IMR-90 (cell line): ENCODE measurements around the gene KIF6. TPM values are rescaled to one million over a fixed set of nuclear protein-coding genes. Genes with fewer than 3 reads are reported as not detected.

Experiments used
- ATAC-seq: fragments of 200-7000 bp; cut with Tn5 transposase; 2 replicates; pipeline ENCODE4 v1.9.1; 2020; ENCODE audit warnings: low read depth, mild to moderate bottlenecking, moderate library complexity
- BruUV-seq: library from RNA; stranded (reverse); fragments of 400-500 nt; replicated peaks from 2 replicates; lab custom pipeline; 2021; lab: Mats Ljungman, UMichigan
- CTCF ChIA-PET: fragments of 300-600 bp; formaldehyde crosslinking; extraction: SDS; loops from one replicate; lab custom pipeline; 2021; ENCODE audit warnings: antibody characterized with exemption; lab: Yijun Ruan, JAX
- POLR2A ChIA-PET: fragments of 300-600 bp; sonication (Branson Sonifier 250); formaldehyde crosslinking; loops from one replicate; lab custom pipeline; 2022; ENCODE audit warnings: antibody characterized with exemption; ENCODE audit not compliant: unreplicated experiment; lab: Charles Lee
- DNase-seq: peaks from one replicate; pipeline ENCODE4 v3.0.0; 2013
- H2AFZ ChIP-seq: replicated peaks from 2 replicates; pipeline ENCODE3; 2013; ENCODE audit warnings: low read length, mild to moderate bottlenecking; ENCODE audit not compliant: poor library complexity
- H2AK5ac ChIP-seq: 2 replicates; pipeline ENCODE4 v1.6.1; 2013; ENCODE audit warnings: low read depth, low read length, inconsistent platforms
- H2AK9ac ChIP-seq: replicated peaks from 2 replicates; pipeline ENCODE3; 2013; ENCODE audit warnings: mild to moderate bottlenecking, low read depth, low read length, moderate library complexity; ENCODE audit not compliant: poor library complexity
- H2BK120ac ChIP-seq: 2 replicates; pipeline ENCODE4 v1.6.1; 2013; ENCODE audit warnings: low read depth, low read length, inconsistent platforms
- H2BK15ac ChIP-seq: 3 replicates; pipeline ENCODE4 v1.6.1; 2013; ENCODE audit warnings: low read depth, low read length, inconsistent platforms
- H2BK20ac ChIP-seq: 2 replicates; pipeline ENCODE4 v1.6.1; 2013; ENCODE audit warnings: low read depth, mild to moderate bottlenecking, inconsistent platforms, low read length, moderate library complexity
- H2BK5ac ChIP-seq: 2 replicates; pipeline ENCODE4 v1.6.1; 2013; ENCODE audit warnings: mild to moderate bottlenecking, low read depth, low read length, inconsistent platforms; ENCODE audit not compliant: poor library complexity, severe bottlenecking
- H3K14ac ChIP-seq: replicated peaks from 2 replicates; pipeline ENCODE4 v1.6.1; 2013; ENCODE audit warnings: low read depth, low read length, inconsistent platforms
- H3K18ac ChIP-seq: 2 replicates; pipeline ENCODE4 v1.6.1; 2013; ENCODE audit warnings: low read depth, low read length, control low read depth
- H3K23ac ChIP-seq: 2 replicates; pipeline ENCODE4 v1.6.1; 2013; ENCODE audit warnings: low read depth, low read length, inconsistent platforms
- H3K27ac ChIP-seq: 2 replicates; pipeline ENCODE4 v1.5.1; 2013; ENCODE audit warnings: mild to moderate bottlenecking, control low read depth, low read length; ENCODE audit not compliant: insufficient read depth
- H3K27me3 ChIP-seq: 2 replicates; pipeline ENCODE4 v1.6.1; 2013; ENCODE audit warnings: low read length; ENCODE audit not compliant: control insufficient read depth, insufficient read depth
- H3K36me3 ChIP-seq: 2 replicates; pipeline ENCODE4 v1.6.1; 2013; ENCODE audit warnings: low read length, mixed read lengths; ENCODE audit not compliant: control insufficient read depth, insufficient read depth
- H3K4ac ChIP-seq: 2 replicates; pipeline ENCODE4 v1.6.1; 2013; ENCODE audit warnings: low read depth, low read length, inconsistent platforms
- H3K4me1 ChIP-seq: 2 replicates; pipeline ENCODE4 v1.6.1; 2013; ENCODE audit warnings: low read length, mixed read lengths; ENCODE audit not compliant: control insufficient read depth, insufficient read depth
- H3K4me2 ChIP-seq: 2 replicates; pipeline ENCODE4 v1.6.1; 2013; ENCODE audit warnings: low read depth, mild to moderate bottlenecking, control low read depth, low read length, moderate library complexity
- H3K4me3 ChIP-seq: 2 replicates; pipeline ENCODE4 v1.5.1; 2013; ENCODE audit warnings: low read depth, mild to moderate bottlenecking, control low read depth, low read length, moderate library complexity; ENCODE audit not compliant: insufficient read depth
- H3K56ac ChIP-seq: 2 replicates; pipeline ENCODE4 v1.6.1; 2013; ENCODE audit warnings: low read length, inconsistent platforms; ENCODE audit not compliant: insufficient read depth; ENCODE audit errors: extremely low read depth
- H3K79me1 ChIP-seq, 2 experiments: 2 replicates each; pipeline ENCODE4 v1.6.1; 2013; ENCODE audit warnings: low read length in 2 of 2, inconsistent platforms in 1 of 2, low read depth in 1 of 2
- H3K9ac ChIP-seq: 2 replicates; pipeline ENCODE4 v1.6.1; 2013; ENCODE audit warnings: low read depth, low read length, control low read depth
- H3K9me1 ChIP-seq: 2 replicates; pipeline ENCODE4 v1.6.1; 2013; ENCODE audit warnings: low read length, inconsistent platforms; ENCODE audit not compliant: insufficient read depth
- H3K9me3 ChIP-seq: 2 replicates; pipeline ENCODE4 v1.6.1; 2013; ENCODE audit warnings: low read length; ENCODE audit not compliant: control insufficient read depth, insufficient read depth
- H4K20me1 ChIP-seq: 2 replicates; pipeline ENCODE4 v1.6.1; 2013; ENCODE audit warnings: low read length, inconsistent platforms; ENCODE audit not compliant: insufficient read depth
- H4K5ac ChIP-seq: 2 replicates; pipeline ENCODE4 v1.6.1; 2013; ENCODE audit warnings: mild to moderate bottlenecking, low read depth, low read length, control low read depth
- H4K8ac ChIP-seq, 2 experiments: 2 replicates each; pipeline ENCODE4 v1.6.1; 2013; ENCODE audit warnings: low read depth in 2 of 2, low read length in 2 of 2, control low read depth in 1 of 2, inconsistent platforms in 1 of 2
- H4K91ac ChIP-seq: 2 replicates; pipeline ENCODE4 v1.6.1; 2013; ENCODE audit warnings: low read depth, low read length, inconsistent platforms; ENCODE audit not compliant: insufficient read depth
- BHLHE40 ChIP-seq: fragments of 150-350 bp; IDR thresholded peaks from 2 replicates; pipeline ENCODE4 v1.6.1; 2016; ENCODE audit warnings: mild to moderate bottlenecking, low read depth, low read length
- CEBPB ChIP-seq: IDR thresholded peaks from 2 replicates; pipeline ENCODE4 v1.6.1; 2012; ENCODE audit warnings: low read depth, low read length, improper control_type of control experiment
- CHD1 ChIP-seq: IDR thresholded peaks from 2 replicates; pipeline ENCODE4 v1.6.1; 2012; ENCODE audit warnings: low read depth, low read length, improper control_type of control experiment
- ELK1 ChIP-seq: fragments of 150-350 bp; IDR thresholded peaks from 2 replicates; pipeline ENCODE4 v1.6.1; 2016; ENCODE audit warnings: low read depth, mild to moderate bottlenecking, low read length, moderate library complexity, borderline replicate concordance
- FOS ChIP-seq: fragments of 150-350 bp; IDR thresholded peaks from 2 replicates; pipeline ENCODE4 v1.6.1; 2016; ENCODE audit warnings: low read depth, low read length
- MAFK ChIP-seq: IDR thresholded peaks from 2 replicates; pipeline ENCODE4 v1.6.1; 2012; ENCODE audit warnings: low read depth, low read length, improper control_type of control experiment
- MAZ ChIP-seq: IDR thresholded peaks from 2 replicates; pipeline ENCODE4 v1.6.1; 2012; ENCODE audit warnings: low read depth, mild to moderate bottlenecking, low read length, improper control_type of control experiment, moderate library complexity, borderline replicate concordance
- MXI1 ChIP-seq: IDR thresholded peaks from 2 replicates; pipeline ENCODE4 v1.6.1; 2012; ENCODE audit warnings: low read depth, mild to moderate bottlenecking, low read length, moderate library complexity, borderline replicate concordance
- NFE2L2 ChIP-seq: fragments of 150-350 bp; IDR thresholded peaks from 2 replicates; pipeline ENCODE4 v1.6.1; 2016; ENCODE audit warnings: low read depth, mild to moderate bottlenecking, low read length
- POLR2A ChIP-seq: IDR thresholded peaks from 2 replicates; pipeline ENCODE4 v1.6.1; 2012; ENCODE audit warnings: mild to moderate bottlenecking, low read depth, low read length
- RAD21 ChIP-seq: IDR thresholded peaks from 2 replicates; pipeline ENCODE4 v1.6.1; 2012; ENCODE audit warnings: low read length, improper control_type of control experiment
- RCOR1 ChIP-seq: IDR thresholded peaks from 2 replicates; pipeline ENCODE4 v1.6.1; 2012; ENCODE audit warnings: mild to moderate bottlenecking, low read length, improper control_type of control experiment; ENCODE audit not compliant: insufficient replicate concordance
- RFX5 ChIP-seq: IDR thresholded peaks from 2 replicates; pipeline ENCODE4 v1.8.0; 2012; ENCODE audit warnings: low read depth, mild to moderate bottlenecking, low read length, moderate library complexity
- SMC3 ChIP-seq: fragments of 150-350 bp; IDR thresholded peaks from 2 replicates; pipeline ENCODE4 v1.6.1; 2016; ENCODE audit warnings: low read depth, mild to moderate bottlenecking, antibody characterized with exemption, low read length, moderate library complexity
- WGBS, 2 experiments: methylation state at CpG; one replicate each; pipeline versions ENCODE4 v1.1.5 to v1.1.7; 2013; ENCODE audit warnings: missing lambda C conversion rate in 2 of 2; ENCODE audit not compliant: insufficient read length in 1 of 2; ENCODE audit errors: extremely low coverage in 2 of 2; 5-methylcytosine and 5-hydroxymethylcytosine counted together
- dilution Hi-C: fragments of 300-500 bp; cut with HindIII; formaldehyde crosslinking; loops from one replicate; pipeline ENCODE4 v1.14.3; 2018; ENCODE audit warnings: low sequenced_read_pairs; ENCODE audit not compliant: unreplicated experiment
- in situ Hi-C: fragments of 300-500 bp; cut with MboI; formaldehyde crosslinking; loops from 3 replicates; pipeline ENCODE4 v1.14.3; 2019; ENCODE audit warnings: low sequenced_read_pairs, inconsistent platforms, mixed read lengths
- intact Hi-C: fragments of 100-400 bp; cut with micrococcal nuclease; formaldehyde crosslinking; loops from 2 replicates; pipeline ENCODE4 v1.10.0; 2022
- polyA plus RNA-seq, 3 experiments: library from polyadenylated mRNA; depleted of rRNA; stranded (reverse); fragments of >200 nt; gene quantifications; 2 replicates each; pipeline ENCODE4 v1.2.3, GENCODE V29; 2012; ENCODE audit warnings: low replicate concordance in 1 of 3
- total RNA-seq: library from RNA; depleted of rRNA; stranded (reverse); fragments of >200 nt; gene quantifications from 2 replicates; pipeline ENCODE4 v1.2.3, GENCODE V29; 2012
- TF ChIP-seq, protein P1 (sequence below): fragments of 150-350 bp; IDR thresholded peaks from 2 replicates; pipeline ENCODE4 v1.6.1; 2017; ENCODE audit warnings: mild to moderate bottlenecking, antibody characterized with exemption, low read length, low read depth
- TF ChIP-seq, protein P2 (sequence below): conservative IDR thresholded peaks from 2 replicates; pipeline ENCODE4 v1.5.1; 2012; ENCODE audit warnings: mild to moderate bottlenecking, low read depth, low read length, improper control_type of control experiment

Gene KIF6
- total and polyA plus RNA-seq, 2 of the 4 experiments (the other 2 are of a cell fraction), result under 0.01 to 0.10 TPM

DNA sequence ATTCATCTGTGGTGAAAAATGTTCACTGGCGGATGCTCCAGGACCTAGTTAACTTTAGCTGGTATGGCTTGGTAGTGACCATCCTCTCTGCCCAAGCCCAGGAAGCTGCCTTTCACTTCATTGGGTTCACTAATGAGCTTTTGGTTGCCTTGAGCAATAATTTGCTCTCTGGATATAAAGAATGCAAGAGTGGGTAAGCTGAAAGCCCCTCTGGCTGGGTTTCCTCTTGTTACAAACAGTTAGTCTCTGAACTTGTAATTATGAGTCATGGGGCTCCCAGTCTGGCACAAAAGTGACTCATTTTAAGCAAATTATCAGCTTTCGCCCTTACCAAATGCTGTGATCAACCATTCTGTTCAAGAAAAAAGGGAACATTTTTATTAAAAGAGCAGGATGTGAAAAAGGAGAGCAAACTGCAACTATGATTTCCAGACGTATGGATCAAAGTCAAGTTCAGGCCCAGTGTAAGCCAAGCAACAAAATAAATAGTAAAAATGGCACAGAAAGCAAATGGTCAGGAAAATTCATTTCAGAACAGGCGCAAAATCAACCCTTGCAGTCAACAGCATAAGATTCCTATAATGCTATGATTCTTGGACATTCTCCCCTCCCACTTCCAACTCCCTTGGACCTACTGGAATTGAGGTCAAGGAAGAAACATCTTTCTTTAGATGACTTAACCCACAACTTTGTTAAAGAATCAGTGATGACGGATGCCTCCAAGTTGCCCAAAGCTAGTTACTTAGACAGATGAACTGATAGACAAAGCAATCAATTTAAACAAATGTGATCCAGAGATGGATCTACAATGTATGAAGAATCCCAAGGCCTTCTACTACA lies 272.7 kb downstream of the KIF6 start:
- BruUV-seq, result no TSS peak
- Histone ChIP-seq H3K14ac (no peak overlapping the region), H2AK5ac (no peak overlapping the region), H2BK20ac (no peak overlapping the region), H3K27ac (no peak overlapping the region), H4K91ac (no peak overlapping the region), H3K4me2 (no peak overlapping the region), H4K20me1 (no peaks in the 10 kb centered on the region), H3K27me3 (no peaks in the 10 kb centered on the region), H3K9me1 (no peaks in the 10 kb centered on the region), H3K4ac (no peak overlapping the region), H3K36me3 (no peaks in the 10 kb centered on the region), H3K9me3 (no peaks in the 10 kb centered on the region), H3K4me3 (no peak overlapping the region), H2BK120ac (no peak overlapping the region), H2AFZ (no peak overlapping the region), H3K79me1 (no peaks in the 10 kb centered on the region), H3K56ac (no peak overlapping the region), H2BK15ac (no peak overlapping the region), H3K18ac (no peak overlapping the region), H4K5ac (no peak overlapping the region), H3K9ac (no peak overlapping the region), H3K23ac (no peak overlapping the region), H2AK9ac (no peak overlapping the region), H2BK5ac (no peak overlapping the region), H4K8ac (no peak overlapping the region), H3K4me1 (no peaks in the 10 kb centered on the region)
- intact Hi-C loops, result no loop called here
- ChIA-PET POLR2A (no interaction called here), CTCF (no interaction called here)
- ATAC-seq (no peak), DNase-seq (peak; percentile 3)
- in situ Hi-C loops, result no loop called here
- TF ChIP-seq, protein P1, sequence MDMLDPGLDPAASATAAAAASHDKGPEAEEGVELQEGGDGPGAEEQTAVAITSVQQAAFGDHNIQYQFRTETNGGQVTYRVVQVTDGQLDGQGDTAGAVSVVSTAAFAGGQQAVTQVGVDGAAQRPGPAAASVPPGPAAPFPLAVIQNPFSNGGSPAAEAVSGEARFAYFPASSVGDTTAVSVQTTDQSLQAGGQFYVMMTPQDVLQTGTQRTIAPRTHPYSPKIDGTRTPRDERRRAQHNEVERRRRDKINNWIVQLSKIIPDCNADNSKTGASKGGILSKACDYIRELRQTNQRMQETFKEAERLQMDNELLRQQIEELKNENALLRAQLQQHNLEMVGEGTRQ, result no peak
- TF ChIP-seq NFE2L2, result no peak
- TF ChIP-seq RAD21, result no peak
- no peak for TF ChIP-seq POLR2A
- TF ChIP-seq FOS, result no peak
- TF ChIP-seq ELK1, result no peak
- no peak for TF ChIP-seq CEBPB
- TF ChIP-seq RFX5, result no peak
- TF ChIP-seq, protein P2, sequence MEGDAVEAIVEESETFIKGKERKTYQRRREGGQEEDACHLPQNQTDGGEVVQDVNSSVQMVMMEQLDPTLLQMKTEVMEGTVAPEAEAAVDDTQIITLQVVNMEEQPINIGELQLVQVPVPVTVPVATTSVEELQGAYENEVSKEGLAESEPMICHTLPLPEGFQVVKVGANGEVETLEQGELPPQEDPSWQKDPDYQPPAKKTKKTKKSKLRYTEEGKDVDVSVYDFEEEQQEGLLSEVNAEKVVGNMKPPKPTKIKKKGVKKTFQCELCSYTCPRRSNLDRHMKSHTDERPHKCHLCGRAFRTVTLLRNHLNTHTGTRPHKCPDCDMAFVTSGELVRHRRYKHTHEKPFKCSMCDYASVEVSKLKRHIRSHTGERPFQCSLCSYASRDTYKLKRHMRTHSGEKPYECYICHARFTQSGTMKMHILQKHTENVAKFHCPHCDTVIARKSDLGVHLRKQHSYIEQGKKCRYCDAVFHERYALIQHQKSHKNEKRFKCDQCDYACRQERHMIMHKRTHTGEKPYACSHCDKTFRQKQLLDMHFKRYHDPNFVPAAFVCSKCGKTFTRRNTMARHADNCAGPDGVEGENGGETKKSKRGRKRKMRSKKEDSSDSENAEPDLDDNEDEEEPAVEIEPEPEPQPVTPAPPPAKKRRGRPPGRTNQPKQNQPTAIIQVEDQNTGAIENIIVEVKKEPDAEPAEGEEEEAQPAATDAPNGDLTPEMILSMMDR, result no peak
- no peak for TF ChIP-seq MAFK
- TF ChIP-seq MAZ, result no peak
- no peak for TF ChIP-seq BHLHE40
- no peak for TF ChIP-seq RCOR1
- no peak for TF ChIP-seq SMC3
- TF ChIP-seq CHD1, result no peak
- TF ChIP-seq MXI1, result no peak
- dilution Hi-C loops, result no loop called here
- WGBS, 2 experiments, result no CpG with 5 or more reads among the region's 5 CpGs
